Glutamatergic neuron (in vitro differentiated cells): Measurements from ENCODE around the gene MRTFA. TPM values are rescaled to one million over a fixed set of nuclear protein-coding genes. Genes with fewer than 3 reads are reported as not detected.

ENCODE experiments used
- DNase-seq: peaks from one replicate; pipeline ENCODE4 v3.0.0; 2022
- H3K27ac Mint-ChIP-seq: one replicate; pipeline ENCODE4 v1.8.0; 2020; ENCODE audit warnings: mild to moderate bottlenecking, mixed read lengths, inconsistent platforms; ENCODE audit not compliant: unreplicated experiment
- H3K27me3 Mint-ChIP-seq: one replicate; pipeline ENCODE4 v1.8.0; 2020; ENCODE audit warnings: mild to moderate bottlenecking, moderate library complexity, mixed read lengths, inconsistent platforms; ENCODE audit not compliant: unreplicated experiment
- H3K36me3 Mint-ChIP-seq: one replicate; pipeline ENCODE4 v1.8.0; 2020; ENCODE audit warnings: mild to moderate bottlenecking, mixed read lengths, inconsistent platforms; ENCODE audit not compliant: unreplicated experiment
- H3K4me1 Mint-ChIP-seq: one replicate; pipeline ENCODE4 v1.8.0; 2020; ENCODE audit warnings: mild to moderate bottlenecking, low read depth, mixed read lengths, inconsistent platforms; ENCODE audit not compliant: unreplicated experiment
- H3K4me3 Mint-ChIP-seq: one replicate; pipeline ENCODE4 v1.8.0; 2020; ENCODE audit warnings: mild to moderate bottlenecking, mixed read lengths, inconsistent platforms; ENCODE audit not compliant: unreplicated experiment
- H3K9me3 Mint-ChIP-seq: one replicate; pipeline ENCODE4 v1.8.0; 2020; ENCODE audit warnings: mild to moderate bottlenecking, moderate library complexity, mixed read lengths, inconsistent platforms; ENCODE audit not compliant: unreplicated experiment
- CTCF ChIP-seq: fragments of 200-600 bp; sonication (generic); IDR thresholded peaks from one replicate; pipeline ENCODE4 v1.5.0; 2021; ENCODE audit not compliant: partially characterized antibody, unreplicated experiment
- total RNA-seq: library from RNA; stranded (reverse); fragmentation: NEBNext Ultra II Directional; extraction: Animal tissue kit (Norgen Biotek cat#: 25700); gene quantifications from one replicate; pipeline ENCODE4 v1.2.1, GENCODE V29; 2021; ENCODE audit not compliant: unreplicated experiment

Gene MRTFA
- total RNA-seq, 1 donor from 2014 or later: 91.7 TPM

- no peaks in the 10 kb centered on the region for H3K9me3 Mint-ChIP-seq
- TF ChIP-seq CTCF: no peak
- H3K4me1 Mint-ChIP-seq: peaks cover 3% of the 10 kb centered on the region
- H3K4me3 Mint-ChIP-seq: no peak overlapping the region
- H3K27ac Mint-ChIP-seq: no peak overlapping the region
- H3K27me3 Mint-ChIP-seq: no peaks in the 10 kb centered on the region
- no peaks in the 10 kb centered on the region for H3K36me3 Mint-ChIP-seq
- no peak for DNase-seq
These were observed 270.5 kb downstream of the MRTFA start for GRCh38 chr22:40366068-40366467.

GRCh38 chr22:40364431-40364830 lies 272.1 kb downstream of the MRTFA start:
- no peak overlapping the region for H3K4me3 Mint-ChIP-seq
- DNase-seq: no peak
- no peaks in the 10 kb centered on the region for H3K27me3 Mint-ChIP-seq
- peaks cover 3% of the 10 kb centered on the region for H3K4me1 Mint-ChIP-seq
- no peaks in the 10 kb centered on the region for H3K9me3 Mint-ChIP-seq
- no peaks in the 10 kb centered on the region for H3K36me3 Mint-ChIP-seq
- H3K27ac Mint-ChIP-seq: no peak overlapping the region
- no peak for TF ChIP-seq CTCF

DNA sequence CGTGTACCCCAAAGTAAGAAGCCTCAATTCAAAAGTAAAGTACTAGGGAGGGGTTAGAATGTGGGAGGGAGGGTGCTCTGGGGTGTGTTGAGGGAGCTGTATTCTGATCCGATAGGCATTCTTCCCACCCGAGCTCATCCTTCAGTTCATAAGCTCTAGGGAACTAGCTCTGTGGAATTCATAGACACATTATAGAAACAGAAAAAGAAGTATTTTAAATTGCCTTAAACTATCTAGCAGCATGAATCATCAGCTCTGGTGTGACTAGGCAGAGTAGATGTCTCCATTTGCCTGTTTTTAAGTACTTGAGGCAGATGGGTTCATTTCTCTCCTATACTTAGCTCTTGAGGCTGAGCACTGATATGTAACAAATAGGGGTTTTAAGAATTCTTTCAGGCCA lies 273.5 kb downstream of the MRTFA start:
- no peaks in the 10 kb centered on the region for H3K27me3 Mint-ChIP-seq
- H3K36me3 Mint-ChIP-seq: no peaks in the 10 kb centered on the region
- no peak for TF ChIP-seq CTCF
- peaks cover 2% of the 10 kb centered on the region for H3K4me1 Mint-ChIP-seq
- H3K9me3 Mint-ChIP-seq: no peaks in the 10 kb centered on the region
- H3K4me3 Mint-ChIP-seq: no peak overlapping the region
- no peak overlapping the region for H3K27ac Mint-ChIP-seq
- DNase-seq: no peak

GRCh38 chr22:40361100-40361499 lies 275.4 kb downstream of the MRTFA start:
- Mint-ChIP-seq H3K9me3 (no peaks in the 10 kb centered on the region), H3K36me3 (no peaks in the 10 kb centered on the region), H3K27ac (no peak overlapping the region), H3K4me1 (no peaks in the 10 kb centered on the region), H3K27me3 (no peaks in the 10 kb centered on the region), H3K4me3 (no peak overlapping the region)
- no peak for DNase-seq
- no peak for TF ChIP-seq CTCF

Other genes with a start within 250 kb of the MRTFA start
- gene MCHR1, start 42.8 kb upstream of the MRTFA start, total RNA-seq: 1.7 TPM
- 18.3 TPM for gene SLC25A17, start 182.6 kb upstream of the MRTFA start, total RNA-seq
- 196 TPM for gene ST13, start 219.9 kb upstream of the MRTFA start, total RNA-seq
- 20.7 TPM for gene XPNPEP3, start 220.4 kb upstream of the MRTFA start, total RNA-seq
- gene DNAJB7, start 225.4 kb upstream of the MRTFA start, total RNA-seq: not detected